Mammary epithelial cell (primary cell): ENCODE data around the gene IQCN.

Experiments
- CTCF ChIP-seq, 2 donors: IDR thresholded peaks in 1 of 2; conservative IDR thresholded peaks in 1 of 2; 2 replicates each; pipeline ENCODE4 v1.5.1; 2011 to 2012; ENCODE audit warnings: inconsistent platforms in 2 of 2, low read length in 2 of 2, mild to moderate bottlenecking in 2 of 2, control low read depth in 1 of 2, low read depth in 1 of 2; ENCODE audit not compliant: insufficient read depth in 1 of 2; ENCODE audit errors: extremely low read depth in 1 of 2
- EZH2 ChIP-seq: IDR thresholded peaks from 2 replicates; pipeline ENCODE4 v1.6.1; 2012; ENCODE audit warnings: low read length, inconsistent platforms, borderline replicate concordance

- TF ChIP-seq CTCF (conservative IDR thresholded peaks at IDR 0.05 in 1 of 2, IDR thresholded peaks at IDR 0.05 in 1 of 2; ENCODE audit: extremely low read depth in 1 of 2, insufficient read depth in 1 of 2, low read depth in 1 of 2, low read length in 2 of 2) (no peak), EZH2 (no peak)
Observed at GRCh38 chr19:18311502-18312091, 37.3 kb upstream of the IQCN start.
